HG03039 (cell line): ENCODE results near the gene GABPB2.

Source experiments
- ATAC-seq: cut with Tn5 transposase; IDR thresholded peaks from one replicate; pipeline ENCODE4 v1.9.1; 2021; ENCODE audit warnings: mild to moderate bottlenecking, moderate library complexity; ENCODE audit not compliant: unreplicated experiment

GABPB2 gene

GRCh38 chr1:151070474-151071276 is at the start of gene GABPB2:
GABPB2 (plus strand) TSS chr1:151070761; CDS start chr1:151088190, 17,429 bp downstream.
- ATAC-seq: peak; percentile 71

- ATAC-seq: no peak
Measured at GRCh38 chr1:151024540-151025146, 45.9 kb upstream of the GABPB2 start.

- ATAC-seq: no peak
Measured at GRCh38 chr1:151026460-151026859, 44.1 kb upstream of the GABPB2 start.

- ATAC-seq: no peak
Measured at GRCh38 chr1:151032164-151032563, 38.4 kb upstream of the GABPB2 start.

- ATAC-seq: no peak
Measured at GRCh38 chr1:151035167-151035566, 35.4 kb upstream of the GABPB2 start.

GRCh38 chr1:151036356-151036755 is 34.2 kb upstream of the GABPB2 start, which contains the start of gene BNIPL:
BNIPL (plus strand) TSS chr1:151036586; CDS start chr1:151036726, 140 bp downstream.
- ATAC-seq: no peak

GRCh38 chr1:151037032-151037431 is 33.5 kb upstream of the GABPB2 start:
- ATAC-seq: no peak

- no peak for ATAC-seq
Measured at GRCh38 chr1:151039521-151039920, 31.0 kb upstream of the GABPB2 start.

GRCh38 chr1:151043163-151043562 is 27.4 kb upstream of the GABPB2 start:
- ATAC-seq: no peak

- no peak for ATAC-seq
Measured at GRCh38 chr1:151047591-151047924, 23.0 kb upstream of the GABPB2 start, which contains the start of gene C1orf56. C1orf56 (plus strand) TSS chr1:151047751; CDS start chr1:151047848, 97 bp downstream.

- no peak for ATAC-seq
Measured at GRCh38 chr1:151047925-151048644, 22.5 kb upstream of the GABPB2 start.

- ATAC-seq: no peak
Measured at GRCh38 chr1:151048645-151049032, 21.9 kb upstream of the GABPB2 start.

- ATAC-seq: no peak
Measured at GRCh38 chr1:151049458-151049857, 21.1 kb upstream of the GABPB2 start.

- ATAC-seq: no peak
Measured at GRCh38 chr1:151050051-151050688, 20.4 kb upstream of the GABPB2 start.

GRCh38 chr1:151051356-151052009 is 19.1 kb upstream of the GABPB2 start:
- no peak for ATAC-seq

GRCh38 chr1:151054971-151055547 is 15.5 kb upstream of the GABPB2 start:
- no peak for ATAC-seq

GRCh38 chr1:151055581-151055980 is 15.0 kb upstream of the GABPB2 start:
- no peak for ATAC-seq

GRCh38 chr1:151056149-151056548 is 14.4 kb upstream of the GABPB2 start:
- ATAC-seq: no peak

- ATAC-seq: no peak
Measured at GRCh38 chr1:151058692-151059091, 11.9 kb upstream of the GABPB2 start.
